Gastroesophageal sphincter (tissue), 3 donors: ENCODE data around the gene CDC23.

Experiments
- EP300 ChIP-seq: sonication (generic); formaldehyde crosslinking; IDR thresholded peaks from one replicate; pipeline ENCODE4 v1.6.1; 2017; ENCODE audit warnings: antibody characterized with exemption, mild to moderate bottlenecking
- POLR2A ChIP-seq, 2 donors: fragments of 450-650 bp; IDR thresholded peaks; one replicate each; pipeline ENCODE4 v1.6.1; 2017; ENCODE audit warnings: antibody characterized with exemption in 2 of 2, mild to moderate bottlenecking in 2 of 2, moderate library complexity in 1 of 2
- POLR2AphosphoS5 ChIP-seq: sonication (generic); formaldehyde crosslinking; IDR thresholded peaks from one replicate; pipeline ENCODE4 v1.6.1; 2017; ENCODE audit warnings: antibody characterized with exemption
- TF ChIP-seq, protein P1 (sequence below), 4 experiments: fragments of 200-600 bp in 2 of 4; fragments of 450-650 bp in 2 of 4; sonication (generic) in 1 of 4; IDR thresholded peaks; one replicate each; pipeline ENCODE4 v1.5.1; 2017 to 2019; ENCODE audit warnings: antibody characterized with exemption in 4 of 4, mild to moderate bottlenecking in 2 of 4, moderate library complexity in 2 of 4

DNA sequence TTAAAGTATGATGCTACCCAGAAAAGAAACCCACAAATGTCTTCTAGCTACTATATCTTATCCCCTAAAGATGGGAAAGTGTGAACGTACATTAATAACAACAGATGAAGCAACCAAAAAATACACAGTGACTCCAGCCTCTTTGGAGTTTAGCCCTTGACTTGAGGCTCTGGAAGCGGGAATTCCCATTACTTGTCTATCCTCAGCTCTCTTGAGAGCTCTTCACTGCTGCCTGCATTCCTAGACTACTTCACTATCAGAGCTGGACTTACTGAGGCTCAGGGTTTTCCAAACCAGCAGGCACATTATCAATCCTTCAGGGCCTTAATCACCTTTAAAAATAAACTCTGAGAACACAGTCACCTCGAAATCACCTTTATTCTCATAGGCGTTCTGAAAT lies 72.9 kb downstream of the CDC23 start:
- TF ChIP-seq EP300, result no peak
- TF ChIP-seq POLR2A (IDR thresholded peaks at IDR 0.05), result no peak
- TF ChIP-seq, protein P1, sequence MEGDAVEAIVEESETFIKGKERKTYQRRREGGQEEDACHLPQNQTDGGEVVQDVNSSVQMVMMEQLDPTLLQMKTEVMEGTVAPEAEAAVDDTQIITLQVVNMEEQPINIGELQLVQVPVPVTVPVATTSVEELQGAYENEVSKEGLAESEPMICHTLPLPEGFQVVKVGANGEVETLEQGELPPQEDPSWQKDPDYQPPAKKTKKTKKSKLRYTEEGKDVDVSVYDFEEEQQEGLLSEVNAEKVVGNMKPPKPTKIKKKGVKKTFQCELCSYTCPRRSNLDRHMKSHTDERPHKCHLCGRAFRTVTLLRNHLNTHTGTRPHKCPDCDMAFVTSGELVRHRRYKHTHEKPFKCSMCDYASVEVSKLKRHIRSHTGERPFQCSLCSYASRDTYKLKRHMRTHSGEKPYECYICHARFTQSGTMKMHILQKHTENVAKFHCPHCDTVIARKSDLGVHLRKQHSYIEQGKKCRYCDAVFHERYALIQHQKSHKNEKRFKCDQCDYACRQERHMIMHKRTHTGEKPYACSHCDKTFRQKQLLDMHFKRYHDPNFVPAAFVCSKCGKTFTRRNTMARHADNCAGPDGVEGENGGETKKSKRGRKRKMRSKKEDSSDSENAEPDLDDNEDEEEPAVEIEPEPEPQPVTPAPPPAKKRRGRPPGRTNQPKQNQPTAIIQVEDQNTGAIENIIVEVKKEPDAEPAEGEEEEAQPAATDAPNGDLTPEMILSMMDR (IDR thresholded peaks at IDR 0.05), result no peak
- no peak for TF ChIP-seq POLR2AphosphoS5
